ENCODE measurements around the gene MME. TPM values are rescaled to one million over a fixed set of nuclear protein-coding genes. Genes with fewer than 3 reads are reported as not detected.

Gene MME
- total RNA-seq, 2 donors from 2014 or later, result 0.96 to 2.8 TPM

DNA sequence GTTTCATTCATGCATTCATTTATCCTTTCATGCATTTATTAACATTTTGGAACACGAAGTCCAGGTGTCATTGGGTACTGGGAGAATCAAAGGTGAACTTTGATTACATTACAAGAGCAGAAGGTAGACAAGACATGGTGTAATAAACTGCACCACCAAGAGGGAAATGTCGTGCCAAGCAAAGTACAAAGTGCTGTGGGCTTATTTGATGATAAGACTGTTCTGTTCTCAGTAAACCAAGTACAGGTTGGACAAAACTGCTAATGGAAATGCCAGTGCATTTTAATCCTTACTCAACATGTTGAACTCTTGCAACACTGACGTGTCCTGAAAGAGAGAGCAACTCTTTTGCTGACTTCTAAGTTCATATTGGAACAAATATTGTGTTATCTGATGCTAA lies 69.4 kb downstream of the MME start:
- no peak overlapping the region for H3K27ac ChIP-seq
- H3K4me3 ChIP-seq, result no peak overlapping the region
- H3K36me3 ChIP-seq, result no peaks in the 10 kb centered on the region
- no peak for DNase-seq (ENCODE audit: low spot score)
- no peaks in the 10 kb centered on the region for H3K27me3 ChIP-seq
- H3K9me3 ChIP-seq, result no peaks in the 10 kb centered on the region
- no peaks in the 10 kb centered on the region for H3K4me1 ChIP-seq
- no peak for TF ChIP-seq CTCF (IDR thresholded peaks at IDR 0.05)

DNA sequence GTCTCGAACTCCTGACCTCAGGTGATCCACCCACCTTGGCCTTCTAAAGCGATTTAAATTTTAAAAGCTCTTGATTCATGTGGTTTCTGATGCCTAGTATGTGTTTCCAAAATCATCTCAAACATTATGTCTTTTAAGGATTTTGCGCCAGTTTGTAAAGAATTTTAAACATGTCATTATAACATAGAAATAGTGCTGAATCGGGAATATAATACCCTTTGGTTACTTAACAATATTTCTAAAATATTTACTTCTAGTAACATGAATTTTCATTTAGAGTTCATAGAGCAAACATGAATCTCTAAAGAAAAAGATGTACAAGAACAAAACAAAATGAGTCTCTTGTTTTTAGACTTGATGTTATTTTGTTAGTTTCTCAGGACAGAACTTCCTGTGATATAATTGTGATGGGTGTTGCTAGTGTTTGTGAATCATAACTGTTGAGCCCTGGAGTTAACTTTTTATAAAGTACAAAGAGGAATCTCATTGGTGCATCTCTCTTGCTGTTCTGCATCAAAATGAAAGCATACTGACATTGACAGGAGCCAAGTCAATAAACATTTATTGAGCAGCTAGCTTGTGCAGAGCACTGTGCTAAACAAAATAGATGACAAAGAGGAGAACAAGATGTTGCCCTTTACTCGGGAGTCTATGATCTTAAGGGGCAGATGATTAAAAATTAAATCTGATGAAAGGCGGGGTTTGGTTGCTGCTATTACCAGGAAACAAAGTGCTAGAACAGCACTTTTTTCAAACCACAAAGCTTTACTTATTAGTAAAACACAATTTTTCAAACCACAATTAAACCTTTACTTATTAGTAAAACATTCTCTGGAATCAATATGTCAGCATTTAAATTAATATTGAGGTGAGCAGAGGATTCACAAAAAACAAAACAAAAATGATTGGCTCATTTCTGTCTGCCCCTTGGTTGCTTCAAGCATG lies 73.4 kb downstream of the MME start:
- TF ChIP-seq CTCF (IDR thresholded peaks at IDR 0.05), result no peak
- no peak for DNase-seq (ENCODE audit: low spot score)
- no peaks in the 10 kb centered on the region for H3K27me3 ChIP-seq
- H3K36me3 ChIP-seq, result no peaks in the 10 kb centered on the region
- H3K9me3 ChIP-seq, result no peaks in the 10 kb centered on the region
- no peaks in the 10 kb centered on the region for H3K4me1 ChIP-seq
- H3K27ac ChIP-seq, result no peak overlapping the region
- no peak overlapping the region for H3K4me3 ChIP-seq

DNA sequence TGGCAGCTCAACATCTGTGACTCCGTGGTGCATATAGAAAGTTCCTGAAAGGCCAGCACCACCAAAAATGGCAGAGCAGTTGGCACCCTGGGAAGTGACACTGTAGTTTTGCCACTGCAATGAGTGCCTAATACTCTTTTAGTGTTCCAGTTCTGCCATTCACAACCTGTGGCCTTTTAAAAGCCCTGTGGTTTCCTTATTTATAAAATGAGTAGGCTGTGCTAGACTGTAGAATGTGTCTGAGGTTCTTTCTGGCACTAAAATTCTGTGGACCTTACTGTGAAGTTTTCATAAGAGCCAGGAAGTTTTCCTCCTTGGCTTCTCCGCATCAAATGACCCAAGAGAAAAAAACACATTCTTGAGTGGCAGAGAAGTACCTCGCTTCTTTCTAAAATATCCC lies 74.1 kb downstream of the MME start:
- H3K4me3 ChIP-seq, result no peak overlapping the region
- no peaks in the 10 kb centered on the region for H3K4me1 ChIP-seq
- H3K27me3 ChIP-seq, result no peaks in the 10 kb centered on the region
- no peak for TF ChIP-seq CTCF (IDR thresholded peaks at IDR 0.05)
- no peak for DNase-seq (ENCODE audit: low spot score)
- no peak overlapping the region for H3K27ac ChIP-seq
- no peaks in the 10 kb centered on the region for H3K36me3 ChIP-seq
- H3K9me3 ChIP-seq, result no peaks in the 10 kb centered on the region

DNA sequence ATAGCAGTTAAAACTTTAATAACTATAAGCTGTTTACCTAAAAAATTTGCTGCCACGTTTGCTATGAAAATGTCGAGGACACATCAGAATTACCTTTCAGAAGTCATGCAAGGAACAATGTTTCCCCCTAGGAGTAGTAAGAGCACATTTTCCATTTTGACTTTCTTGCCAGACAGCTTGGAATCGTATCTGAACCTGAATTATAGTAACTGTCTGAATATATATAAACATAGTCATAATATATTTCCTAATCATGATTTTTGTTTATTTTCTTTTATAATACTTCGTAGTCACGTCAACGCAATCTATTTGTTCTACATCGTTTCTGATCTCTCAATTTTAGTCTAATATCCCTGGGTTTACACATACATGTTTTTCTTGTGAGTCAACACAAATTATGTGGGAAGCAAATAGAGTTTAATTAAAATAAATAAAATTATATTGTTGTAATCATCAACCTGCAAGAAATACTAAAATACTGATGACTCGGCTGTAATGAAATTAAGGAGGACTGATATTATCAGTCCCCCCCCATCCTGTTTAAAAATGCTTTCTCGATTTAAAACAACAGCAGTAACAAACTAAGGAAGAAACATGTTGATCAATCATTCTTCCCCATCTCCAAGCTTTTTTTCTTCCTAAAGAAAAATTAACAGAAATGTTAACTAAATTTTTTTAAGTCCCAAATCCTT lies 78.4 kb downstream of the MME start:
- H3K4me1 ChIP-seq, result no peaks in the 10 kb centered on the region
- DNase-seq (ENCODE audit: low spot score), result no peak
- TF ChIP-seq CTCF (IDR thresholded peaks at IDR 0.05), result no peak

DNA sequence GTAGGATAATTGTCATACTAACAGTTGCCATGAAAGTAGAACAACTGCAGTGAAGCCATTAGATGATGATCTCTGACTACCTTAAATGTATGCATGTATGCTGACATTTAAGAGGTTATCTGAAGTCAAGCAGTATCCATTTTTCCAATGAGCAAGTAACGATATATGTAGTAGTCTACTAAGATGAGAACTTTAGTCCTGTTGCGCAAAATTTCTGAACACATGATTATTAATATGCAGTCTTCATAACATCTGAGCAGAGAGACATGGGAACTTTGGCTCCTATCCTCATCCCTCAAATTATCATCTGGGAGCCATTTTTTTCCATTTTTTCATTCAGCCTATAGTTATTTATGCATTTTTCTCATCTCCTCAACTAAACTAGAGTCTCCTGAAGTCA lies 79.2 kb downstream of the MME start:
- no peak overlapping the region for H3K4me3 ChIP-seq
- no peaks in the 10 kb centered on the region for H3K9me3 ChIP-seq
- H3K27ac ChIP-seq, result no peak overlapping the region
- H3K27me3 ChIP-seq, result no peaks in the 10 kb centered on the region
- no peak for DNase-seq (ENCODE audit: low spot score)
- TF ChIP-seq CTCF (IDR thresholded peaks at IDR 0.05), result no peak
- H3K36me3 ChIP-seq, result no peaks in the 10 kb centered on the region
- no peaks in the 10 kb centered on the region for H3K4me1 ChIP-seq

More for the DNA sequence above, 78.4 kb downstream of the MME start:
- no peak overlapping the region for H3K27ac ChIP-seq
- H3K27me3 ChIP-seq, result no peaks in the 10 kb centered on the region
- H3K9me3 ChIP-seq, result no peaks in the 10 kb centered on the region
- no peaks in the 10 kb centered on the region for H3K36me3 ChIP-seq
- H3K4me3 ChIP-seq, result no peak overlapping the region
